Lung (tissue), 12 donors: ENCODE results near the gene GNLY. TPM values are rescaled to one million over a fixed set of nuclear protein-coding genes. Genes with fewer than 3 reads are reported as not detected.

Experiments used
- ATAC-seq: fragments of 200-7000 bp; cut with Tn5 transposase; one replicate; pipeline ENCODE4 v1.9.1; 2020; ENCODE audit warnings: moderate number of reproducible peaks; ENCODE audit not compliant: insufficient read depth, low FRiP score
- DNase-seq, 3 donors: peaks; one replicate each; pipeline ENCODE4 v3.0.0-alpha.2; 2013 to 2017
- H3K27ac ChIP-seq, 2 donors: one replicate each; pipeline ENCODE4 v1.5.1; 2013; ENCODE audit warnings: mild to moderate bottlenecking in 2 of 2, moderate library complexity in 2 of 2, control low read depth in 1 of 2, inconsistent platforms in 1 of 2, low read depth in 1 of 2, low read length in 1 of 2
- H3K27me3 ChIP-seq, 3 donors: one replicate each; pipeline ENCODE4 v1.5.1; 2013; ENCODE audit warnings: low read length in 2 of 3; ENCODE audit not compliant: control insufficient read depth in 3 of 3, insufficient read depth in 3 of 3
- H3K36me3 ChIP-seq, 4 donors: one replicate each; pipeline ENCODE4 v1.5.1; 2013; ENCODE audit warnings: low read length in 4 of 4, mild to moderate bottlenecking in 1 of 4, moderate library complexity in 1 of 4; ENCODE audit not compliant: control insufficient read depth in 4 of 4, insufficient read depth in 4 of 4
- H3K4me1 ChIP-seq, 5 donors: one replicate each; pipeline ENCODE4 v1.5.1; 2013; ENCODE audit warnings: low read length in 5 of 5, mild to moderate bottlenecking in 2 of 5, moderate library complexity in 1 of 5; ENCODE audit not compliant: control insufficient read depth in 5 of 5, insufficient read depth in 5 of 5
- H3K4me3 ChIP-seq: one replicate; pipeline ENCODE4 v1.5.1; 2013; ENCODE audit warnings: mild to moderate bottlenecking, control low read depth, moderate library complexity
- H3K9ac ChIP-seq, 2 donors: one replicate each; pipeline ENCODE4 v1.5.1; 2013; ENCODE audit warnings: low read length in 2 of 2, control low read depth in 1 of 2; ENCODE audit not compliant: insufficient read depth in 1 of 2
- H3K9me3 ChIP-seq, 4 donors: one replicate each; pipeline ENCODE4 v1.5.1; 2013; ENCODE audit warnings: low read length in 3 of 4, mild to moderate bottlenecking in 1 of 4, moderate library complexity in 1 of 4; ENCODE audit not compliant: control insufficient read depth in 4 of 4, insufficient read depth in 3 of 4
- WGBS, 2 donors: extraction: QIAGEN DNeasy Blood & Tissue Kit; methylation state at CpG; one replicate each; pipeline ENCODE4 v1.1.7; 2013; 5-methylcytosine and 5-hydroxymethylcytosine counted together
- polyA plus RNA-seq, 2 donors: library from polyadenylated mRNA; stranded (reverse); fragments of 200-250 nt; gene quantifications; one replicate each; pipeline ENCODE4 v1.2.1, GENCODE V29; 2013
- total RNA-seq, 2 donors: library from RNA; depleted of rRNA in 1 of 2; stranded (reverse); fragments of >200 nt in 1 of 2; gene quantifications; one replicate each; pipeline ENCODE4 v1.2.1, GENCODE V29; 2014 to 2021
- TF ChIP-seq, protein P1 (sequence below): IDR thresholded peaks from 2 replicates; pipeline ENCODE4 v1.5.1; 2012; ENCODE audit warnings: mild to moderate bottlenecking; ENCODE audit errors: control extremely low read depth, extremely low read depth
- donor health status: control.
- donor health status: control.
- donor health status: Bipolar disorder and iron deficiency.
- donor health status: healthy.
- donor health status: DM: yes; HTN: yes; CAD: no.

GNLY gene
- total and polyA plus RNA-seq, 4 donors = 9.0 to 13.6 (median 12.1) TPM; not detected in 1

DNA sequence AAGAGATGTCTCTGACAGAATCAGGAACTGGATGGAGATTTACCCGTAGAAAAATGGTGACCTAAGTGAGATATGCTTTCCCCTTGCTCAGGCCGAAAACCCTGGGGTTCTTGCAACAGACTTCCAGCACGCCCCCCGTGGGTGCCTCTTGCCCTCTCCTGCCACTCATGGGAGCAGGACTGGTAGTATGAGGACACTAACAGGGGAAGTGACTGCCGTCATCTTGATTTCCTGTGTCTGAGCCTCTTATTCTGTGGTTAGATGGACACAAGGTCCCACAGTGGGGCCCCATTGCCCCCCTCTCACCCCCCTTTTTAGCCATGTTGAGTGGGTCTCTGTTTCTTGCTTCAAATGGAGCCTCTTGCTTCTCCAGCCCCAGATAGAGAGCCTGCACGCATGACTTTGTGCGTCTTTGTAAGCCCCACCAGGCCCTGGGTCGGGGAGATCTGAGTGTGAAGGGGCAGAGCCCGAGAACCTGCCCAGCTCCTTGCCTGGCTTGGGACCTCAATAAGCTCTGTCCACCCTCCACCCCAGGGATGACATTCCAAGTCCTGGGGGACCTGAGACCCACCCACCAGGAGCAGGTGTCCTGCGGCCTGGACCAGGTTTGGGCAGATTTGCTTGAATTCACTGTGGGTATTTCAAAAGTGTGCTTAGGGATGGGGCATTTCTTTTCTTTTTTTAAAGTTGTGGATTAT lies 12.6 kb downstream of the GNLY start:
- 27 to 61% methylated on average over 10 of the region's 10 CpGs for WGBS, 2 donors
- Histone ChIP-seq H3K4me1 (peaks cover 3 to 33% (median 26%) of the 10 kb centered on the region in 5 donors), H3K4me3 (no peak overlapping the region)

DNA sequence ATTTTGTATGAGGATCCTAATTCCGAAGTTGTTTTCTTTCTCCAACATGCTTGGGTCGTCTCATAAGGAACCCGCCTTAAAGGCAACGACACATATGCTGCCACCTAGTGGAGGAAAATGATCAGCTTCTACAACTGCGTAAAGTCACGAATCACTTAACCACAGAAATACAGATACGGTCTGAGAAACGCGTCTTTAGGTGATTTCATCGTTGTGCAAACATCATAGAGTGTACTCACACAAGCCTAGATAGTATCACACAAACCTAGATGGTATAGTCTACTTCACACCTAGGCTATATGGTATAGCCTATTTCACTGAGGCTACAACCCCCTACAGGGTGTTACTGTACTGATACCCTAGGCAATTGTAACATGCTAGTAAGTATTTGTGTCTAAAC lies 13.1 kb downstream of the GNLY start:
- WGBS, 2 donors = 0 to 1% methylated on average over 10 of the region's 10 CpGs
- Histone ChIP-seq H3K9me3 (no peaks in the 10 kb centered on the region), H3K27me3 (no peaks in the 10 kb centered on the region), H3K27ac (peak overlapping the region in 1 of 2 donors; percentile 97), H3K36me3 (no peaks in the 10 kb centered on the region), H3K4me3 (no peak overlapping the region), H3K4me1 (peaks cover 3 to 36% (median 26%) of the 10 kb centered on the region in 5 donors), H3K9ac (no peak overlapping the region)
- ATAC-seq (no peak), DNase-seq (peak; percentile 57 to 93 (median 85))
- TF ChIP-seq, protein P1, sequence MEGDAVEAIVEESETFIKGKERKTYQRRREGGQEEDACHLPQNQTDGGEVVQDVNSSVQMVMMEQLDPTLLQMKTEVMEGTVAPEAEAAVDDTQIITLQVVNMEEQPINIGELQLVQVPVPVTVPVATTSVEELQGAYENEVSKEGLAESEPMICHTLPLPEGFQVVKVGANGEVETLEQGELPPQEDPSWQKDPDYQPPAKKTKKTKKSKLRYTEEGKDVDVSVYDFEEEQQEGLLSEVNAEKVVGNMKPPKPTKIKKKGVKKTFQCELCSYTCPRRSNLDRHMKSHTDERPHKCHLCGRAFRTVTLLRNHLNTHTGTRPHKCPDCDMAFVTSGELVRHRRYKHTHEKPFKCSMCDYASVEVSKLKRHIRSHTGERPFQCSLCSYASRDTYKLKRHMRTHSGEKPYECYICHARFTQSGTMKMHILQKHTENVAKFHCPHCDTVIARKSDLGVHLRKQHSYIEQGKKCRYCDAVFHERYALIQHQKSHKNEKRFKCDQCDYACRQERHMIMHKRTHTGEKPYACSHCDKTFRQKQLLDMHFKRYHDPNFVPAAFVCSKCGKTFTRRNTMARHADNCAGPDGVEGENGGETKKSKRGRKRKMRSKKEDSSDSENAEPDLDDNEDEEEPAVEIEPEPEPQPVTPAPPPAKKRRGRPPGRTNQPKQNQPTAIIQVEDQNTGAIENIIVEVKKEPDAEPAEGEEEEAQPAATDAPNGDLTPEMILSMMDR = peak; percentile 87

More for the DNA sequence above, 12.6 kb downstream of the GNLY start:
- TF ChIP-seq, protein P1 = no peak
- no peak overlapping the region for H3K9ac ChIP-seq
- no peaks in the 10 kb centered on the region for H3K27me3 ChIP-seq
- no peaks in the 10 kb centered on the region for H3K9me3 ChIP-seq
- no peak for ATAC-seq
- peak overlapping the region; percentile 10 to 97 for H3K27ac ChIP-seq
- DNase-seq = no peak
- H3K36me3 ChIP-seq = no peaks in the 10 kb centered on the region

DNA sequence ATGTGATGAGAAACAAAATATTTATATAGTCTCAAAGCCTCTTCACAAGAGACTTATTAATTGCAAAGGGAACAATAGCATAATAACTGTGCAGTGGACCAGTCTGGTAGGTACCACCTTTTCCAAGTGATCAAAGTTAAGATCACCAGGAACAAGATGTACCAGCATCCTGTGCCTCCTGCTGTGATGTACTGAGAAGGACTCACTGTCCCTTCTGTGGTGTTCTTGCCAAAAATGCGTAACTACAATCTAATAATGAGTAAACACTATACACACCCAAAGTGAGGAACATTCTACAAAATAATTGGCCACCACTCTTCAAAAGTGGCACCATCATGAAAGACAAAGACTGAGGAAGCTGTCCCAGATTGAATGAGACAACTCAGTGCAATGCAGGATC lies 14.5 kb downstream of the GNLY start:
- no peaks in the 10 kb centered on the region for H3K27me3 ChIP-seq
- H3K27ac ChIP-seq = peak overlapping the region in 1 of 2 donors; percentile 27
- peaks cover 3 to 44% (median 33%) of the 10 kb centered on the region in 5 donors for H3K4me1 ChIP-seq
- no peaks in the 10 kb centered on the region for H3K9me3 ChIP-seq
- WGBS, 2 donors = 44 to 55% methylated on average over 1 of the region's 1 CpG
- ATAC-seq (no peak), DNase-seq (no peak)
- no peaks in the 10 kb centered on the region for H3K36me3 ChIP-seq
- no peak overlapping the region for H3K4me3 ChIP-seq
- TF ChIP-seq, protein P1 = no peak
- no peak overlapping the region for H3K9ac ChIP-seq
